Activated T-cell treated with anti-CD3 and anti-CD28 coated beads, Interleukin-2, amount 50 U/mL, for 72 hours (primary cell): Measurements from ENCODE around the gene KIAA1217. TPM values are rescaled to one million over a fixed set of nuclear protein-coding genes. Genes with fewer than 3 reads are reported as not detected.

Experiments used
- ATAC-seq, 2 donors: fragments of 150-1000 bp; cut with Tn5 transposase; replicated peaks in 1 of 2; 2 replicates each; pipeline ENCODE4 v1.10.0; 2021; ENCODE audit warnings: moderate library complexity in 2 of 2, mild to moderate bottlenecking in 1 of 2
- DNase-seq, 2 donors: peaks; one replicate each; pipeline ENCODE4 v3.0.0; 2021 to 2022; ENCODE audit warnings: mixed read lengths in 1 of 2
- H3K27ac Mint-ChIP-seq: one replicate; pipeline ENCODE4 v1.8.0; 2022; ENCODE audit warnings: mild to moderate bottlenecking, moderate library complexity, mixed read lengths
- H3K27me3 Mint-ChIP-seq: one replicate; pipeline ENCODE4 v1.8.0; 2022; ENCODE audit warnings: low read depth, mixed read lengths
- H3K36me3 Mint-ChIP-seq, 2 donors: one replicate each; pipeline ENCODE4 v1.8.0; 2022; ENCODE audit warnings: mixed read lengths in 2 of 2, mild to moderate bottlenecking in 1 of 2; ENCODE audit not compliant: insufficient read depth in 2 of 2
- H3K4me1 Mint-ChIP-seq: one replicate; pipeline ENCODE4 v1.8.0; 2022; ENCODE audit warnings: low read depth, mixed read lengths
- H3K4me3 Mint-ChIP-seq, 2 donors: one replicate each; pipeline ENCODE4 v1.8.0; 2022; ENCODE audit warnings: mild to moderate bottlenecking in 2 of 2, mixed read lengths in 2 of 2, moderate library complexity in 2 of 2
- H3K9me3 Mint-ChIP-seq, 2 donors: one replicate each; pipeline ENCODE4 v1.8.0; 2022; ENCODE audit warnings: mixed read lengths in 2 of 2
- total RNA-seq, 2 donors: library from RNA; stranded (reverse); gene quantifications; one replicate each; pipeline ENCODE4 v1.2.3, GENCODE V29; 2022

The KIAA1217 gene
- total RNA-seq, 2 donors from 2014 or later, result 0.60 to 0.84 TPM

GRCh38 chr10:24463611-24464426 lies 254.9 kb downstream of the KIAA1217 start:
- DNase-seq, result peak; percentile 48 to 62
- Mint-ChIP-seq H3K9me3 (peaks cover 0 to 2% of the 10 kb centered on the region in 2 donors), H3K36me3 (peaks cover 0 to 3% of the 10 kb centered on the region in 2 donors), H3K4me1 (peaks cover 44% of the 10 kb centered on the region), H3K4me3 (peak overlapping the region; percentile 50 to 55), H3K27me3 (peaks cover 55% of the 10 kb centered on the region), H3K27ac (peak overlapping the region; percentile 57)
- peak; percentile 67 to 75 for ATAC-seq

- Mint-ChIP-seq H3K4me1 (peaks cover 44% of the 10 kb centered on the region), H3K27ac (no peak overlapping the region), H3K27me3 (peaks cover 59% of the 10 kb centered on the region), H3K9me3 (peaks cover 0 to 2% of the 10 kb centered on the region in 2 donors), H3K36me3 (no peaks in the 10 kb centered on the region), H3K4me3 (peak overlapping the region; percentile 67 to 75)
- DNase-seq, result no peak
- no peak for ATAC-seq
Measured at GRCh38 chr10:24465124-24465874, 256.4 kb downstream of the KIAA1217 start.

DNA sequence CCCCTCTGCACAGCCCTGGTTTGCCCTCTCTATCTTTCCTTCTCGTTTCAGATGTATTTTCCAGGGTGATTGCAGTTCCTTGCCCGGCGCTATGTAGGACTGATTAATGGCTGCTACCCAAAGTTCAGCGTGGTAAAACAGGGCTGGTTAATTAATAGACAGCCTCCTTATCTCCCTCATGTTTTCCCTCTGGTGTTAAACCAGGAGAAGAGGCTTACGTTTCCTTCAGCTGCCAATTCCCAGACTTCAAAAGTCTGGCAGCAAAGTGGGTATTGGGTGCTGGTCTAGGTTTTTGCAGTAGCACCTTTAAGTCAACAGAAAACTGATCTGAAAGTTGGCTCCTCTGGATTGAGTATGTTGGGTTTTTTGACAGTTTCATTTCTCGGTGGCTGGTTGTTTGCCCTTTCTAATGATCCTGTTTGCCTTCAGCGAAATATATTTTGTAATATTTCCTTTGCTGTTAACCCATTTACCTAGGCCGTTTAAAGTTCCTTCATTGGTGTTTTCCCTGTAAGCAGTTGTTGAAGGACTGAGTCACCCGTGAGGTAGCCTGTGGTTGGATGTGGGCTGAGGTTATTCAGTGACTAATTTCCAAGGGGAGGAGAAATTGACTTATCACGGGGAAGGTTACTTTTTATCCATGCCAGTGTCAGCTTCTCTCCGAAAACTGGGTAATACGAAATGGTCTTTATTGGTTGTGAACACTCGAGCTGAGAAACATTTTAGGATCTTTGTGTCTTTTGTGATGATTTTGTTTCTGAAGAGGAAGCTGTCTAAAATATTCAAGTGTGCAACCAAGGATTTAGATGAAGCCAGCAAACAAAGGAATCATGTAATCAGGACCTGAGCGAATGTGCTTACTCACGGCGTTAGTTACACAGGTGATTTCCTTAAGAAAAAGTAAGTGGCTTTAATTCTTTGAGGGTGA lies 257.2 kb downstream of the KIAA1217 start:
- peak; percentile 77 to 83 for ATAC-seq

GRCh38 chr10:24467136-24467535 lies 258.2 kb downstream of the KIAA1217 start:
- H3K36me3 Mint-ChIP-seq, result no peaks in the 10 kb centered on the region
- DNase-seq (no peak), ATAC-seq (no peak)
- peaks cover 48% of the 10 kb centered on the region for H3K27me3 Mint-ChIP-seq
- peak overlapping the region in 1 of 2 donors; percentile 12 for H3K4me3 Mint-ChIP-seq
- H3K4me1 Mint-ChIP-seq, result peaks cover 44% of the 10 kb centered on the region
- H3K27ac Mint-ChIP-seq, result peak overlapping the region; percentile 7
- no peaks in the 10 kb centered on the region for H3K9me3 Mint-ChIP-seq

More for the DNA sequence above, 257.2 kb downstream of the KIAA1217 start:
- DNase-seq, result peak; percentile 64 to 72
- H3K36me3 Mint-ChIP-seq, result no peaks in the 10 kb centered on the region
- peak overlapping the region; percentile 67 to 75 for H3K4me3 Mint-ChIP-seq
- H3K9me3 Mint-ChIP-seq, result no peaks in the 10 kb centered on the region
- H3K27ac Mint-ChIP-seq, result peak overlapping the region; percentile 67
- peaks cover 44% of the 10 kb centered on the region for H3K4me1 Mint-ChIP-seq
- H3K27me3 Mint-ChIP-seq, result peaks cover 55% of the 10 kb centered on the region

DNA sequence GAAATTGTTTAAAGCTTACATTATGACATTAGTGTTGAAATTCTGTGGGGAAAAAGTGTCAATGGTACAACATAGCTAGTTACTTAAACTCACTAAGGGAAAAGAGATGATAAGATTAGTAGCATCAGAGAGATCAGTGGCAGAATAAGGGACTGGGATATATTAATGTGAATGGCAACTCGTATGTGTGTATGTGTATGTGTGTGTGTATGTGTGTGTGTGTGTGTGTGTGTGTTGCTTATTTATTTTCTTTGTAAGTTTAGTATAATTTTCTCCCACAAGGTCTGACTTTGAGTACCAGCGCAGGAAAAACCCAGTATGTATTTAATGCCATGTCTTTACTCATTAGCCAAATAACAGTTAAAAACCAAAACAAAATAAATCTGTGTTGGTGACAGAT lies 258.7 kb downstream of the KIAA1217 start:
- Mint-ChIP-seq H3K4me3 (no peak overlapping the region), H3K27ac (no peak overlapping the region), H3K4me1 (peaks cover 40% of the 10 kb centered on the region), H3K9me3 (no peaks in the 10 kb centered on the region), H3K36me3 (no peaks in the 10 kb centered on the region), H3K27me3 (peaks cover 48% of the 10 kb centered on the region)
- DNase-seq (no peak), ATAC-seq (no peak)

- Mint-ChIP-seq H3K4me3 (no peak overlapping the region), H3K9me3 (peaks cover 0 to 2% of the 10 kb centered on the region in 2 donors), H3K27me3 (peaks cover 51% of the 10 kb centered on the region), H3K4me1 (peaks cover 33% of the 10 kb centered on the region), H3K36me3 (no peaks in the 10 kb centered on the region), H3K27ac (no peak overlapping the region)
- no peak for DNase-seq
- ATAC-seq, result no peak
Measured at GRCh38 chr10:24468281-24468751, 259.4 kb downstream of the KIAA1217 start.

- ATAC-seq, result no peak
- peaks cover 54% of the 10 kb centered on the region for H3K27me3 Mint-ChIP-seq
Measured at GRCh38 chr10:24469993-24470392, 261.1 kb downstream of the KIAA1217 start.

GRCh38 chr10:24475598-24475997 lies 266.7 kb downstream of the KIAA1217 start:
- Mint-ChIP-seq H3K36me3 (peaks cover 0 to 2% of the 10 kb centered on the region in 2 donors), H3K27ac (no peak overlapping the region)

More at GRCh38 chr10:24469993-24470392, 261.1 kb downstream of the KIAA1217 start:
- H3K36me3 Mint-ChIP-seq, result no peaks in the 10 kb centered on the region
- H3K27ac Mint-ChIP-seq, result no peak overlapping the region
- H3K4me3 Mint-ChIP-seq, result no peak overlapping the region
- H3K4me1 Mint-ChIP-seq, result peaks cover 17% of the 10 kb centered on the region
- no peak for DNase-seq
- H3K9me3 Mint-ChIP-seq, result peaks cover 0 to 2% of the 10 kb centered on the region in 2 donors

DNA sequence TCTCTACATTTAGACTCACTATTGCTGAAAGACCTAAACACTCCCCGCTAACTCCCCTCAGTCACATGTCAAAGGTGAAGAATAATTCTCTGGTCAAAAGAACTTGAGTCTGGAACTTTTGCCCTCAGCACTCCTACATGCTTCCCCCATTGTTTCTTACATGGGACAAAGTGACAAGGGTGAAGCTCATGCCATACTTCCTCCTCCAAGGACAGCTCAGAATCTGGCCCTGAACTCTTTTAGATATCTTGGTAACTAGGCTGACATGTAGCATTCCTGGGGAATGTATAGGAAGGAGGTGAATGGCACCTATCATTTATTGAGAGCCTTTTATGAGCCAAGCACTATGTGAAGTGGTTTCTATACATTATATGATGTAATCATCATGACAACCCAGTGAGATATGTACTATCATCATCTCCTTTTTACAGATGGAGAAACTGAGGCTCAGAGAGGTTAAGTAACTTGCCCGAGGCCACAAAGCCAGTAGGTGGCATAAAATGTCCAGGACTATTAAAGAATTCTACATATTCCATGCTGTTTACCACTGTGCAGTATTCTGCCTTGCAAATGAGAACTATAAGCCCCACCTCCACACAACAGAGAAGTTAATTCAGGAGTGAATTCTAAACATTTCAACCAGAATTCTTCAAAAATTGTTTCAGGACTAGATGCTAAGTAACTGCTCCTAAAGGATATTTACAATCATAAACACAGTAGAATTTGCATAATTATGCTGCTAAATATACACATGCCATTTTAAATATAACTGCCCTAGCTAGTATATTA lies 268.2 kb downstream of the KIAA1217 start:
- Mint-ChIP-seq H3K4me1 (no peaks in the 10 kb centered on the region), H3K4me3 (no peak overlapping the region), H3K27me3 (peaks cover 43% of the 10 kb centered on the region), H3K9me3 (peaks cover 2 to 6% of the 10 kb centered on the region in 2 donors), H3K27ac (no peak overlapping the region), H3K36me3 (peaks cover 0 to 2% of the 10 kb centered on the region in 2 donors)
- ATAC-seq, result no peak
- no peak for DNase-seq

More at GRCh38 chr10:24475598-24475997, 266.7 kb downstream of the KIAA1217 start:
- no peaks in the 10 kb centered on the region for H3K4me1 Mint-ChIP-seq
- no peak for DNase-seq
- ATAC-seq, result no peak
- peaks cover 35% of the 10 kb centered on the region for H3K27me3 Mint-ChIP-seq
- H3K9me3 Mint-ChIP-seq, result peaks cover 2 to 6% of the 10 kb centered on the region in 2 donors
- H3K4me3 Mint-ChIP-seq, result no peak overlapping the region

- peaks cover 2 to 6% of the 10 kb centered on the region in 2 donors for H3K9me3 Mint-ChIP-seq
- no peak overlapping the region for H3K27ac Mint-ChIP-seq
- H3K36me3 Mint-ChIP-seq, result peaks cover 0 to 2% of the 10 kb centered on the region in 2 donors
- DNase-seq (no peak), ATAC-seq (no peak)
- H3K27me3 Mint-ChIP-seq, result peaks cover 36% of the 10 kb centered on the region
- no peak overlapping the region for H3K4me3 Mint-ChIP-seq
- H3K4me1 Mint-ChIP-seq, result no peaks in the 10 kb centered on the region
Measured at GRCh38 chr10:24477915-24478314, 269.0 kb downstream of the KIAA1217 start.

DNA sequence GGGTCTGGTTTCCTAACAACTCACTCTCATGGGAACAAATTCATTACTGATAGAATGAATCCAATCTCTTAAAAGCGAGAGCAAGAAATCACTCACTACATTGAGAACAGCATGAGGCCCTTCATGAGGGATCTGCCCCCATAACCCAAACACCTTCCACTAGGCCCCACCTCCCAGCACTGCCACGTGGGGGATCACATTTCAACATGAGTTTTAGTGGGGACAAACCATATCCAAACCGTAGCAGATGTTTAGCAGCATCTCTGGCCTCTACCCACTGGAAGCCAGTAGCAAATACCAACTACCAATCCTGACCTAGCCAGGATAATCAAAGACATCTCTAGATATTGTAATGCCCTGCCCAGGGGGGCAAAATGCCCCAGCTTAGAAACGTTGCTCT lies 270.9 kb downstream of the KIAA1217 start:
- ATAC-seq, result no peak
- Mint-ChIP-seq H3K4me1 (peaks cover 5% of the 10 kb centered on the region), H3K27ac (no peak overlapping the region), H3K9me3 (peaks cover 0 to 6% of the 10 kb centered on the region in 2 donors), H3K36me3 (peaks cover 0 to 2% of the 10 kb centered on the region in 2 donors), H3K4me3 (no peak overlapping the region), H3K27me3 (peaks cover 29% of the 10 kb centered on the region)
- DNase-seq, result no peak

DNA sequence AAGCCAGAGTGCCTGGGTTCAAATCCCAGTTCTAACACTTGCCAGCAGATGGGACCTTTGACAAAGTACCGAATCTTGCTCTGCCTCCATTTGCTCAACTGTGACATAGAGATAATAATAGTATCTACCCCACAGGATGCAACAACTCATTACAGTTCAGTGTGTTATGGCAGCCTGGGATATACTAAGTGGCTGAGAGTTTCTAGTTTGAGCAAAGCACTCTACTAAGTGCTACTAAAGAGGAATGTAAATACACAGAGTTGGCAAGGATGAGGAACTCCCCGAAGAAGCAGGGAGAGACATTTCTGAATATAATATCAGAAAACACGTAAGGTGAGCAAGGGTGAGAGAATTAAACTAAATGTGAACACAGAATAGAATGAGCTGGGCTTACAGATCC lies 271.5 kb downstream of the KIAA1217 start:
- DNase-seq (no peak), ATAC-seq (no peak)
- Mint-ChIP-seq H3K27me3 (peaks cover 29% of the 10 kb centered on the region), H3K4me1 (peaks cover 5% of the 10 kb centered on the region), H3K27ac (no peak overlapping the region), H3K4me3 (no peak overlapping the region), H3K9me3 (peaks cover 0 to 6% of the 10 kb centered on the region in 2 donors), H3K36me3 (no peaks in the 10 kb centered on the region)
